Eye (tissue), 1 donor: ENCODE measurements around the gene GRM4.

Experiments used
- DNase-seq: peaks from one replicate; pipeline ENCODE4 v3.0.0-alpha.2; 2015

The GRM4 gene

DNA sequence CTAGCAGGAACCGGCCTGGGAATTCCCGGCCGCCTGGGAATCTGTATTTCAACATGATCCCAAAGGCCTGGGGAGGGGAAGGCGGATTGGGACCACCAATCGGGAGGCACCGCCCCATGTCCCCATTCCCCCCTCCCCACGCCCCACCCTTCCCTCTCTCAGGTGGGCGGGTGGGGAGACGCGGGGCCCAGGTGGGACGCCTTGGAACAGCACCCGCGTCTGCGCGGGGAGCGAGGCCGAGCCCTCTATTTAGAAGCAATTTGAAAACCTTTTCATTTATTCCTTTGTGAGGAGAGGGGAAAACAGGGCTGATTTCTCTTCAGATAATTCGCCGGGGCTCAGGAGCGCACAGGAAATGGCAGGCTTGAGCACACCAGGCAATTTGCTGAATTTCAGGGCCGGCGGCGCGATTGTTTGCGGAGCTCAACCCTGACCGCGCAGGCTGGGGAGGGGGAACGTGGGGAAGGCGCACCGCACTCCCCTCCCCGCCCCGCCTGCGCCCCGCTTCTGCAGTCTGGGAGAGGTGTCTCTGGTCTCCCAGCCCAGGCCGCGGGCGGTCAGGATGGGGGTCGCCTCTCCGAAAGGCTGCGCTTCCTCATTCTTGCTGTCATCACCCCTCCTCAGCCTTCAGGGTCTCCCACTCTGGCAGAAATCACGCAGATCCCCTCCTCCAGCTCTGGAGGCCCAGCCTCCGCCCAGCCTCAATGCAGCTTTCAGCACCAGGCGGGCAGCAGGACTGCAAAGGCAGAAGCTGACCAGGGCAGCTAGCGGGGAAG lies 170.0 kb downstream of the GRM4 start:
- peak; percentile 54 for DNase-seq

DNA sequence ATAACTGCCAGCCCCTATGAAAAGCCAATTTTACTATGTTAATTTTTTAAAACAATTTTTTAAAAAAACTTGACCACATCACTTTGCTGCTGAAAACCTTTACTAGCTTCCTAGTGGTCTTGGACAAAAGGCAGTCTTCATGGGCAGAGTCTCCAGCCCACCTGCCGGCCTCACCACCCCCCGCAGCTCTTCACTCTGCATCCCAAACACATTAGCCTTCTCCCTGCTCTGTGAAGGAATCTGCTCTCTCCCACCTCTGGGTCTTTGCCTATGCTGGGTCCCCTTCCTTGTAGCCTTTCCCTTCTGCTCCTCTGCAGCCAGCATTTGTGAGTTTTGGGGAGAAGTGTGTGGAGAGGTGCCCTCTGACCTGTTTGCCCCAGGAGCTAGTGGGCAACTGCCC lies 171.4 kb downstream of the GRM4 start:
- DNase-seq: no peak

DNA sequence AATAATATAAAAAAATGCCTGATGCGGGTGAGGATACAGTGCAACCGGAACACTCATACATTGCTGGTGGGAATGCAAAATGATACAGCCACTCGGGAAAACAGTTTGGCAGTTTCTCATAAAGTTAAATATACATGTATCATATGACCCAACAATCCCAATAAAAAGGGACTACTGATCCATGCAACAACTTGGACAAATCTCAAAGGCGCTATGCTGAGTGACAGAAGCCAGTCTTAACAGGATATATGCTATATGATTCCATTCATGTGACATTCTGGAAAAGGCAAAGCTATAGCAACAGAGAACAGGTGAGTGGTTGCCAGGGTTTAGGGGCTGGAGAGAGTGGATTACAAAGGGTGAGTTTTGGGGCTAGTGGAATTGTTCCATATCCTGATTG lies 171.9 kb downstream of the GRM4 start:
- DNase-seq: no peak

DNA sequence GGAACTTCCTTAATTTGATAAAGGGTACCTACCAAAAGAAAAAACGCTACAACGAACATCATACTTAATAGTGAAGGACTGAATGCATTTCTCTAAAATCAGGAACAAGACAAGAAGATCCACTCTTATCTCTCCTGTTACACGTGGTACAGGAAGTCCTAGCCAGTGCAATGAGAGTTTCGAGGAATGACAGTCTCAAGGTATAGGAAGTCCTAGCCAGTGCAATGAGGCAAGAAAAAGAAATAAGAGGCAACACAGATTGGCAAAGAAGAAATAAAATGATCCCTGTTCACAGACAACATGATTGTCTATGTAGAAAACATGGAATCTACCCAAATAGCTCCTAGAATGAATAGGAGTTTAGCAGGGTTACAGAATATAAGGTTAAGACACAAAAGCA lies 174.3 kb downstream of the GRM4 start:
- DNase-seq: no peak
